ENCODE data around the gene SLC30A3.

Gene SLC30A3

DNA sequence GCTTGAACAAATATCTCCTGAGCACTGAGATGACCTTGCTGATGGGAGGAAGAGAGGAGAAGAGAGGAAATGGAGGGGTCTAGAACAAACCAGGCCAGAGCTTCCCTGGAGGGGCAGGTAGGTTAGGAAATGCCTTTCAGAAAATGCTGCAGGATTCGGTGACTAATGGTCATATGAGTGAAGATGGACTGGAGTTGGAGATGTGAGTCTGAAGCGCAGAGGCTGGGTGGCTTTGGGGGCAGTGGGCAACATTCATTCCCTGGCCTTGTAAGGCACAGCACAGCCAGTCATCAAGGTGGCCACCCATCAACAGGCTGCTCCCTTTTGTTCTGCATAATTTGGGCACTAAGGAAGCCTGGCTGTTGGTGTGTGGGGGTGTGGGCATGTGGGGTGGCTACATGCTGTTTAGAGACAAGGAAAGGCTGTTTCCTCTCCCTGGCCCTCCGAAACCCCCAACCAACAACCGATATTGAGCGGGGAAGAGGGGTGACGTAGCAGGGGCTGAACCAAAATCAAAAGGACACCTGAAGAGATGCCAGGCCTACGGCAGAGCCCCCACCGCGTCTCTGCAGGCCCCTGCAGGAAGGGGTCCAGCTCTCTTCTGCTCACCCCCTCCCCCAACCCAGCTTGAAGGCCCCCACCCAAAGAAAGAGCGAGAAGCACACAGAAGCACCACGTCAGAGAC lies 1.5 kb downstream of the SLC30A3 start:
- in situ Hi-C loops (cut with HindIII; ENCODE audit: low sequenced_read_pairs) = no loop called here

DNA sequence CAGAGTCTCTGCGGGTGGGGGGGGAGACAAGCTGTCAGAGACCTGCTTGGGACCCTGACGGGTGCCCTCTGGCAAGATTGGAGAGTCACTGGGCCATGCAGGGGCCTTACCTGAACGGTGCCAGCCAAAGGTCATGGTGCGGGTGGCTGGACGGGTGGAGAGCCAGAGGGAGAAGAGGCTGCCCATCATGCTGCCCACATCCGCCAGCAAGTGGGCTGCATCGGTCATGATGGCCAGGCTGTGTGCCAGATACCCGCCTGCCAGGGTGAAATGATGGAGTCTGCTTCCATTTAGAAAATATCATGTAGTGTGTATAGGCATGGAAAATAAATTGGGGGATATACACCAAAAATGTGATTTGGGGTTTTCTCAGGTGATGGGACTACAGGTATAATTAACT lies 4.8 kb downstream of the SLC30A3 start:
- in situ Hi-C loops (cut with HindIII; ENCODE audit: low sequenced_read_pairs) = no loop called here

DNA sequence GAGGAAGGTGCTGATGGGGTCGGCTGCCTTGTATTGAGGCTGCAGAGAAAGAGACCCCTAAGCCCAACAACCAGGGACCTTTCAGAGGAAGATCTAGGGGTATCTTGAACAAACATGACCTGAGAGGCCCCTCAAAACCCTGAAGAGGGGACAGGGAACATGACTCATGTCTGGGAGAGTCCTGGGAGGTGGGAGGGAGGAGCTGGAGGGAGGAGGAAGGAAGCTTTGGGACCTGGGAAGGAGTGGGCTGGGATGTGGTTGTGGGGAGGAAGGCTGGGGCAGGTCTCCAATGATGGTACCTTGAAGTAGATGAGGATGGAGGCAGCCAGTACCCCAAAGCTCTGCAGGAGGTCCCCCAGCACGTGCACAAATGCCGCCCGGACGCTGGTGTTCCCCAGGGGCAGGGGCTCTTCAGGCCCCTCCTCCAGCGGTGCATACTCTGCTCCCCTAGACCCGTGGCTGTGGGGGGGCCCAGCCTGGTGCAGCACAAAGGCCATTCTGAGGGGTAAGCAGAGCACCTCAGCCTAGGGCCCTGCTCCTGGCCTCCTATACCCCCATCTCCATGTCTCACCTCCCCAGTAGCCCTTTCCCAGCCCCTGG lies 5.9 kb downstream of the SLC30A3 start:
- in situ Hi-C loops (cut with HindIII; ENCODE audit: low sequenced_read_pairs) = no loop called here

DNA sequence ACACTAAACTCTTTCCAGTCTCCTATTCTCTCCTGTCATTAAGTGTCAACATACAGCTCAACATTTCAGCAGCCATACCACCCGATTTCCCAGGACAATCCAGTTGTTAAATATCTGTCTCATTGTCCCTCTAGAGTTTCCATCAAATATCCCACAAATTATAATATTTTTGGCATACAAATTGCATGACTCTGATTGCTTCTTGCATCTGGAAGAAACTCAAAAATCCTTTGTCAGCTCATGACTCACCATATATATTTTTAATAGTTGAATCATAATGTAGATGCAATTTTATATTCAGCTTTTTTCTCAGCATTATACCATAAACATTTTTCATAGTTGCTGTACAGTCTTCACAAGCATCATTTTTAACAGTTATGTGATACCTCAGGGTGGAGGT lies 7.2 kb downstream of the SLC30A3 start:
- in situ Hi-C loops (cut with HindIII; ENCODE audit: low sequenced_read_pairs) = no loop called here

DNA sequence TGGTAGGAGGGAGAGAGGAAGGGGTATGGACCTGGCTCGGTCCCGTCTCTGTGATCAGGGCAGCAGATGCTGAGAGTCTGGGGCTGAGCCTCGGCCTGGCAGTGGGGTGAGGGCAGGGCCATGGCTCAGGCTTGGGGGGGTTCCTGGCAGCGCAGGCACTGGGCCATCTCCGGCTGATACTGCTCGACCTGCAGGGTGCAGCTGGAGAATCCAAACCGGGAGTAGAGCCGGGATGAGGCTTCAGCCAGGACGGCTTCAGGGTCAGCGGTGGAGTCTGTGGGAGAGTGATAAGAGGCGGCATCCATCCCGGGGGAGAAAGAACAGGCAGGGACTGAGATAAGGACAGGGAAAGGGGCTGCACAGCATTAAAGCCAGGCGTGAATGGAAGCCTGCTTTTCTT lies 7.7 kb downstream of the SLC30A3 start:
- in situ Hi-C loops (cut with HindIII; ENCODE audit: low sequenced_read_pairs) = no loop called here

DNA sequence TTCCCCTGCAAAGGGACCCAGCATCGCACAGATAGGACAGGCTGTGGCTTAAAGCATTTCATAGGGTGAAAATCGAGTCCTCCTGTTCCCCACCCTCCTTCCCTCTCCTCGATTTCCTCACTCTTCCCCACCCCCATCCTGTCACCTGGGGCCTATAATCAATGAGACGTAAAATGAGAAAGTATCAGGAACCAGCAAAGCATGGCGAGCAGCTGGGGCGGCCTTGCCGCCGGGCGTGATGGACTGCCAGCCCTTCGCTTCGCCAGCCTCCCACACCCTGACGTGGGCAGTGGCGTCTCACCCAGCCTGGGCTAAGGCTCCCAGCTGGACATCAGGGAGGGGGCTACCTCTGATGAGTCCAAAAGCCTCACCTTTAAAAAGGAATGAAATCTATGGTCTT lies 11.1 kb downstream of the SLC30A3 start:
- in situ Hi-C loops (cut with HindIII; ENCODE audit: low sequenced_read_pairs) = no loop called here

DNA sequence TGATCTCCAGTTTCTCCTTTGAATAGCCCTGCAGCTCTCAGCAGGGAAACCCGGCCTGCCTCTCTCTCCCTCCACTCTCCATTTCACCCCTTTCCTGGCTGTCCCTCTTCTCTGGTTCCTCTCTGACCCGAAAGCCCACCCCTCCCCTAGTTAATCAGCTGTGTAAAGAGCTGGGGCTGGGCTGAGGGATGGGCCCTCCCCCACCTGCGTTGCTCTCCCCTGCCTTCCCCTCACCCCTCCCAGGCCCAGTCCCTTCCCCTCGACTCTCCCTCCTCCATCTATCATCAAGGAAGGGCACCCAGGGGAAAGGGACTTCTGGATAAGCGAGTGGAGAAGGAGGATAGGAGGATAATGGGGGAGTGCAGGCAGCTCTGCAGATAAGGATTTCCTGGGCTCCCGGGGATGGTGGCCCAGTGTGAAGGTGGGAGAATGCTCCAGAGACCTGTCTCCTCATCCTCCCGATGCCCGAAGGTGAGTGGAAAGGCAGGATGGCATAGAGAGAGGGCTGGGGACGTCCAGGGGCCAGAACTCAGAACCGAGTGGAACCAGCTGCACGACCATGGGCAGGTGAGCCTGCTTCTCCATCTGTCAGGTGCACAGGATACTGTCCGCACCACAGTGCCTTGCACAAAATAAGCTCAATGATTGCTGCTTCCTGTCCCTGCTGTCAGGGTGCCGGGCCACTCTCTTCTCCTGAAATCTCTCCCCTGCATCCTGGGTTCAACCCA lies 12.0 kb downstream of the SLC30A3 start:
- in situ Hi-C loops (cut with HindIII; ENCODE audit: low sequenced_read_pairs) = no loop called here

DNA sequence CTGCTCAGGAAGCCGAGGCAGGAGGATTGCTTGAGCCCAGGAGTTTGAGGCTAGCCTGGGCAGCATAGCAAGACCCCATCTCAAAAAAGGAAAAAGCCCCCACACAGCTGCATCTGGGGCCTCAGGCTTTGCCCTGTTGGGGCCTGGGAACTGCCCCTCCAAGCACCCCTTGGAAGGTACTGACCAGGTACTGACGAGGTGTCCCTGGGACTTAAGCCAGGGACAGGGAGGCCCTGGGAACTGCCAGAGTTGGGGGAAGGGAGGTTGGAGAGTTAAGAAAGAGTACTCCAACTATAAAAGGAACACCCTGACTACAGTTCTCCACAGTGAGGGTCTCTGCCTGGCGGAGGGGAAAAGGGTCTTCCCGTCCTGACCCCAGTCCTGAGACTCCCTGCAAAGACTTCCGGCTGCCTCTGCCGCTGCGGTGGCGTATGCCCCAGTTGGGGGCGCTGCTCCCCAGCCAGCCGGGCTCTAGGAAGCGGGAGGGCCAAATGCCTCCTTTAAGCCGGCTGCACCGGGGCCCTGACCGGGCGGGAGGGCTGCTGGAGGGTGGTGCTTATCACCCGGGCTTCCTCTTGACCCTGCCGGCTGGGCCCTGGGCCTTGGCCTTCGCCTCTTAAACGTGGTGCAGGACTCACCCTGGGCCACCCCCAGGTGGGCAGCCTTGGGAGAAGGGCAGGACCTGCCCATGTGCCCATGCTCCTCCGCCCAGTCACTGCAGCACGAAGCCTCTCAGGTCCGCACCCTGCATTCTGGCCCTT lies 12.8 kb downstream of the SLC30A3 start:
- in situ Hi-C loops (cut with HindIII; ENCODE audit: low sequenced_read_pairs) = loop anchor here (5.0 kb wide), 1 partner anchor 83 kb away; no protein-coding TSS in a partner anchor

DNA sequence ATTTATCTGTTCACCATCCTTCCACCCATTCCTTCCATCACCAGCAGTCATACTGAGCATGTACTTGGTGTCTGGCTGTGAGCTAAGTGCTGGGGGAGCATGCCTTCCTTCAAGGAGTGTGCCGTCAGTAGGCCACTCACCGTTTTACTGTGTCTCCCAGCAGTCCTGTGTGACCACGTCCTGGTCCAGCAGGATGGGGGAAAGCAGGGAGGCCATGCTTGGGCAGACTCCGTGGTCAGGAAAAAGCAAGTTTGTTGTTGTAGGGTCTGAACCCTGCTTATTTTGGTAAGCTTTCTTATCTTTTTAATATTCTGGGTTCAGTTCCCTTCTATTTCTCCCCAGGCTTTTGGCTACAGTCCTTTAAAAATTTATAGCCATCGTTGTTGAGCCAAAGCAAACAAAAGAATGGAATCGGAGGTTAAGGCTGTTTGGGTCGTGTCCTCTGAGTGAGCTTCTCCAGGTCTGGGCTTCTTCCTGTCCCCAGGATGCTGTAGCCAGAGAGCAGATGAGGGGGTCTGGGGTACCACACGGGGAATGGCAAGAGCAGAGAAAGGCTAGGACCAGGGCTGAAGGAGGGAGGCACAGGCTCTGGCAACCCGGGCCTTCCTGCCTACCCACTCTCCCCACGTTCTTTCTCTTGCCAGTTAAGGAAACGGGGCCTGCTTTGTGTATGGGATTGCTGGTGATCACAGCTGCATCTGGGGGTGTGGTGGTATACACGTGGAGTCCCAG lies 13.5 kb downstream of the SLC30A3 start:
- in situ Hi-C loops (cut with HindIII; ENCODE audit: low sequenced_read_pairs) = loop anchor here (5.0 kb wide), 1 partner anchor 82 kb away; no protein-coding TSS in a partner anchor

DNA sequence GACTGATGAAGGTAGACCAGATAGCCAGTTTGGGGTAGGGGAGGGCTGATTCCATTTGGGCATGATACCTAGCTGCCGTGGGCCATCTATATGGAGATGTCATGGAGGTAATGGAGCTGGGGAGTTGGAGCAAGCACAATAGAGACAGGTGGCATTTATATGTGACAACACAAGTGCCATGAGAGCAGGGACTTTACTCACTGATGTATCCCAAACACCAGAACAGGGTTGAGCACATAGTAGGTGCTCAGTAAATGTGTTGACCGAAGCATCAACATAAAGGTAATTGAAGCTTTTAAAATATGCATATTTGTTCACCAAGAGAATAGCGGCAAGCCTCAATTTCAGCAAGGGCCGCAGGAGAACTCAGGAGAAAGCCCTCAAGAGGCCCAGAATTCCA lies 15.0 kb downstream of the SLC30A3 start:
- in situ Hi-C loops (cut with HindIII; ENCODE audit: low sequenced_read_pairs) = loop anchor here (5.0 kb wide), 1 partner anchor 81 kb away; no protein-coding TSS in a partner anchor

DNA sequence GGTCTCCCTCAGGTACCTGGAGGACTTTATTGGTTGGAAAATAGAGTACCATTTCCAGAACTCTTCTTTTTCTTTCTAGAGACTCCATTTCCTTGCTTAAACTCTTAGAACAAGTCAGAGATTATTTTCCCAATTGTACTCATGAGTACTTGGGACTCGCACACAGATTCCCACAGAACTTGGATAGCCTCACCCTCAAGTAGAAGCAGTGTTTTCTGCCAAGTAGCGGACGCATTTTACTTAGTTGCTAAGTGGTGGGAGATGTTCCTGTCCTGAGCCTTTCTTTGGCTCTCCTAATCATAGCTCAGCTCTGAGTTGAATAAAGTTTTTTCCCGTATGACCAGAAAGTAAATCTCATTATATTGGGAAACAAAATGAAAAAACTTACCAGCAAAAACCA lies 17.2 kb downstream of the SLC30A3 start:
- in situ Hi-C loops (cut with HindIII; ENCODE audit: low sequenced_read_pairs) = loop anchor here (5.0 kb wide), 1 partner anchor 78 kb away; no protein-coding TSS in a partner anchor

DNA sequence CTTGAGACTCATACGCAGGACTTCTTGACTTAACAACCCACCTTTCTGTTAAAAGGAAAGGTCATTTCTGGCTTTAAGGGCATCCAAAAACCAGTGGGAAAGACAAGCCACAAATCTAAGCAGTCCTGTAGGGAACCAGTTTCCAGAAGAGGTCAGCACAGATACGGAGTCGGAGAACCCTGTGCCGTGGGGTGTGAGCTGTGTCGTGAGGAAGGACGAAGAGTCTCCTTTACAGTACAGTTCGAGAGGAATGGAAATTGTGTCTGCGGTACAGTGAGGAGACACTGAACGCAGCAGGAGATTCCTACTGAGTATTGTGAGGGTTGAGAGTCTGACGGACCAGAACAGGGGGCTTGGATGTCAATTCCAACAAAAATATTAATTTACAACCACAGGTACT lies 17.7 kb downstream of the SLC30A3 start:
- in situ Hi-C loops (cut with HindIII; ENCODE audit: low sequenced_read_pairs) = loop anchor here (5.0 kb wide), 1 partner anchor 78 kb away; no protein-coding TSS in a partner anchor

DNA sequence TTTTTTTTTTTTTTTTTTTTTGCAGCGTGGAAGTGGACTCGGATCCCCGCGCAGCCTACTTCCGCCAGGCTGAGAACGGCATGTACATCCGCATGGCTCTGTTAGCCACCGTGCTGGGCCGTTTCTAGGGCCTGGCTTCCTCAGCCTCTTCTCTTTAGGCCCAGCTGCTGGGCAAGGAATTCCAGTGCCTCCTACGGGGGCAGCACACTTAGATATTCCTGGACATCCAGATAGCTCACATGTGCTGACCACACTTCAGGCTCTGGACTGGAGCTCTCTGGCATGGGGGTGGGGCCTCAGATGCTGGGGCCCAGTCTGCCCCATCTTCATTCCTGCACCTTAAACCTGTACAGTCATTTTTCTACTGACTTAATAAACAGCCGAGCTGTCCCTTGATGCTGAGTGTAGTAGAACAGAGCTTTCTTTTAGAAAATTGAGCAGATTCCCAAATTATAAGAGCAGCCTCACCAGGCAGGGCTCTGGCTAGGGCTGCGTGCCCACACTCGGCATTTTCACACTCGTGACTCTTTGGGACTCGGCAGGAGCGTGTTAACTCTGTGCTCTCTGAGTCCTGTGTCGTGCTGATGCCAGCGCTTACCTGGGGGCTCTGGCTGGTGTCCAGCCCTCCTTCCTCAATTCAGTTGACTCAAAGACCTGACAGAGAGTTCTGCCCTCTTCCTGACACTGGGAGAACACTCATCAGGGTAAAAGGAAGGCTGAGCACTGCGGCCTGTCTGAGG lies 19.3 kb downstream of the SLC30A3 start:
- in situ Hi-C loops (cut with HindIII; ENCODE audit: low sequenced_read_pairs) = no loop called here

DNA sequence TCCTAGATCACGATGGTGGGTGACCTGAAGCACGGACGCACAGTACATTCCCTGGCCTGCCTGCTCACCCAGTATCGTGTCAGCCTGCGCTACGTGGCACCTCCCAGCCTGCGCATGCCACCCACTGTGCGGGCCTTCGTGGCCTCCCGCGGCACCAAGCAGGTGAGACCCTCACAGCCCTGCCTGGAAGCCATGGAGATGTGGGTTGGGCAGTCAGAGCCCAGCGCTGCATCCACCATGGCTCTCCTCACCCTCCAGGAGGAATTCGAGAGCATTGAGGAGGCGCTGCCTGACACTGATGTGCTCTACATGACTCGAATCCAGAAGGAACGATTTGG lies 20.3 kb downstream of the SLC30A3 start:
- in situ Hi-C loops (cut with HindIII; ENCODE audit: low sequenced_read_pairs) = no loop called here

DNA sequence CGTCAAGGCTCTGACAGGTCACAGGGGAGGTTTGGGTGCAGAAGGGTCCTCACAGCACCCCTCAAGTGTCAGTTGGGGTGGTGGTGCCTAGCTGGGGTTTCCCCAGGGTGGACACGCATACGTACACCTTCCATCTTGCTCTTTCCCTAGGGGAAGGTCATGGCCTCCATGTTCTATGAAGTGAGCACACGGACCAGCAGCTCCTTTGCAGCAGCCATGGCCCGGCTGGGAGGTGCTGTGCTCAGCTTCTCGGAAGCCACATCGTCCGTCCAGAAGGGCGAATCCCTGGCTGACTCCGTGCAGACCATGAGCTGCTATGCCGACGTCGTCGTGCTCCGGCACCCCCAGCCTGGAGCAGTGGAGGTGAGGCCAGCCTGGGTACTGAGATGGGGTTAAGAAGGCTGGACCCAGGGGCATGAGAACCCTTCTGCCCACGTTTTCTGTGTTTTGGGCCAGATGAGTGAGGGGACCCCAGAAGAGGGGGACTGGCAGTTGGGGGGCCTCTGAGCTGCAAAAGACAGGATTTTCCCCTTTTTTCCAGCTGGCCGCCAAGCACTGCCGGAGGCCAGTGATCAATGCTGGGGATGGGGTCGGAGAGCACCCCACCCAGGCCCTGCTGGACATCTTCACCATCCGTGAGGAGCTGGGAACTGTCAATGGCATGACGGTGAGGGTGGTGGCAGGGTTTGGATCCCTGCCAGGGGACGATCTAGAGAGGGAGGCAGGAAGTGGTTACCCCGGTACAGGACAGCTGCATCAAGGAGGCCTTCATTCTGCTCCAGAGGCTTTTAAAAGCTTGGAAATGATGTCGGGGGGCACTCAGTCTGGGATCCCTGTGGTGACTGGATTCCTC lies 20.9 kb downstream of the SLC30A3 start:
- in situ Hi-C loops (cut with HindIII; ENCODE audit: low sequenced_read_pairs) = no loop called here

DNA sequence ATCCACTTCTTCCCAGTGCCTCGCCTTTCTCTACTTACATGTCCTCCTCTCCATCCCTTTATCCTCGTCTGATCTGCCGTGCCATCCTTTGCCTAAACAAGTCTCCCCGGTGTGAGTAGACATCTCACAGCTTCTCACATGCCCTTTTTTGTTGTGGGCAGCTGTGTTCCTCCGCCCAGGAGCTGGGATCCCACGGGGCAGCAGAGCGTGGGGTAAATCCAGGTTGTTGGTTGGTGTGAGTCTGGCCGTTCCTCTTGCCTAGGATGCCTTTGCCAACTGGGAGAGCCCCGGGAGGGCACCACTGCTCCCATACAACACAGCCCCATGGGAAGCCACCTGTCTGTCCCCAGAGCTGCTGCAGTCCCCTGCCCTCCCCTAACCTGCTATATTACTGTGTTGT lies 22.4 kb downstream of the SLC30A3 start:
- in situ Hi-C loops (cut with HindIII; ENCODE audit: low sequenced_read_pairs) = no loop called here

DNA sequence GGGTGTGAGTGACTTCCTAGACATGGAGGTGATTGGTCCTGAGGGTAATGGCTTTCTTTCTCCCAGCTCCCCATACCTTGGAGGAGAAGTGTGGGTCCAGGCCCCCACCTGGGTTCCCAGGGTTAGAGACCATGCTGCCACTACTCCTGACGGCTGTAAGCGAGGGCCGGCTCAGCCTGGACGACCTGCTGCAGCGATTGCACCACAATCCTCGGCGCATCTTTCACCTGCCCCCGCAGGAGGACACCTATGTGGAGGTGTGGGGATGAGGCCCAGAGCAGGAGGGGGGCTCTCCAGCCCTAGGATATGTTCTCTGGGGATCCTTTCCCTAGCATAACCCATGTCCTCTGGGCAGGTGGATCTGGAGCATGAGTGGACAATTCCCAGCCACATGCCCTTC lies 23.9 kb downstream of the SLC30A3 start:
- in situ Hi-C loops (cut with HindIII; ENCODE audit: low sequenced_read_pairs) = no loop called here

DNA sequence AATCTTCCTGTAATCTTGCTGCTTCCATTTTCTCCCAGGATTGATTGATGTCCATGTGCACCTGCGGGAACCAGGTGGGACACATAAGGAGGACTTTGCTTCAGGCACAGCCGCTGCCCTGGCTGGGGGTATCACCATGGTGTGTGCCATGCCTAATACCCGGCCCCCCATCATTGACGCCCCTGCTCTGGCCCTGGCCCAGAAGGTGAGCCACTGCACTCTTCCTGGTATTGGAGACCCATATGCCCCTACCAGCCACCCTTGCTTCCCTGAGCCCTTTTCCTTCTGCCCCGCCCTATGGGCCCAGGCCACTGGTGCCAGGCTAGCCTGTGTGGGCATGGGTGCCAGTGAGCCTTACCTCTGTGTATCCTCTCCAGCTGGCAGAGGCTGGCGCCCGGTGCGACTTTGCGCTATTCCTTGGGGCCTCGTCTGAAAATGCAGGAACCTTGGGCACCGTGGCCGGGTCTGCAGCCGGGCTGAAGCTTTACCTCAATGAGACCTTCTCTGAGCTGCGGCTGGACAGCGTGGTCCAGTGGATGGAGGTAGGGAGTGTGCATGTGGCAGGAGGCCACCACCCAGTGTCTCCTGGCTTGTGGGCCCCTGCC lies 25.4 kb downstream of the SLC30A3 start:
- in situ Hi-C loops (cut with HindIII; ENCODE audit: low sequenced_read_pairs) = no loop called here

DNA sequence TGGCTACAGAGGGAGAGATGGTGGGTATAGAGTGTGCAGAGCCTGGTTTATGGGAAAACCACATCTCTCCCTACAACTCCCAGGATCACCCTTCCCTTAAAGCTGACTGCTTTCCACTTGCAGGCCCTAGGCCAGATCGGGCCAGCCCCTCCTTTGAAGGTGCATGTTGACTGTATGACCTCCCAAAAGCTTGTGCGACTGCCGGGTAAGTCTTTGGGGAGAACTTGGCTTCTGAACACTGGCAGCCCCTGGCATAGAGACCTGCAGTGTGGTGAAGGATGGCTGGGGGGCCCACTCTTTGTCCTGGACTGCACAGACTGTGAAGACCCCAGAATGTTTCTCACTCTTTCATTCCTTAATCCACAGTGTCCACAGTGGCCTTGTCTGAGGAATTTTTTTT lies 26.2 kb downstream of the SLC30A3 start:
- in situ Hi-C loops (cut with HindIII; ENCODE audit: low sequenced_read_pairs) = no loop called here

Measured in endothelial cell of hepatic sinusoid (primary cell).